PFSK-1 (cell line): Measurements from ENCODE around the gene NFKBIL1.

ENCODE experiments used
- SIN3A ChIP-seq: IDR thresholded peaks from 2 replicates; pipeline ENCODE4 v1.6.1; 2012; ENCODE audit warnings: mild to moderate bottlenecking, low read length, moderate library complexity, borderline replicate concordance; ENCODE audit not compliant: insufficient read depth
- TAF1 ChIP-seq: IDR thresholded peaks from 2 replicates; pipeline ENCODE4 v1.6.1; 2012; ENCODE audit warnings: low read length, control low read depth, borderline replicate concordance; ENCODE audit not compliant: insufficient read depth

DNA sequence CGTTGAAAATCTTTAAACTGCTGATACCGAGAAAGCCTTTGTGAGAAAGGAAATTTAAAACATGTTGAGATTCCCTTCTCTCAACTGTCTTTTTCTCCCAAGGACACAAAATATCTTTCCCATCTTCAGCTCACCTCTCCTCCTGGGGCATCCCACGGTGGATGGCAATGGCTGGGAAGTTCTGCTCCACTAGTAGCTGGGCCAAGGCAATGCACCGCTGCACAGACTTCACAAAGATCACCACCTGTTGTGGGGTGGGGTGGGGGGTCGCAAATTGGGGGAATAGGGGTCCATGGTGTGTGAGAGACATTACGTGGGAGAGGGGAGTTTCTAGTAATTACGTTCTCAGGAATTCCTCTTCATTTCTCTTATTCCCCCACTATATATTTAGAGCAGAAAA lies 16.2 kb upstream of the NFKBIL1 start:
- TF ChIP-seq SIN3A (no peak), TAF1 (no peak)
